PC-3 (cell line): ENCODE results near the gene VDAC1. TPM values are rescaled to one million over a fixed set of nuclear protein-coding genes. Genes with fewer than 3 reads are reported as not detected.

Experiments used
- ATAC-seq: fragments of 200-7000 bp; cut with Tn5 transposase; 2 replicates; pipeline ENCODE4 v1.9.1; 2020; ENCODE audit warnings: mild to moderate bottlenecking, moderate library complexity
- BruUV-seq: library from RNA; stranded (reverse); fragments of 400-500 nt; replicated peaks from 2 replicates; lab custom pipeline; 2021; lab: Mats Ljungman, UMichigan
- CTCF ChIA-PET: fragments of 300-600 bp; sonication (Branson Sonifier 250); formaldehyde crosslinking; loops from one replicate; lab custom pipeline; 2022; ENCODE audit warnings: antibody characterized with exemption; lab: Charles Lee
- POLR2A ChIA-PET: fragments of 300-600 bp; sonication (Branson Sonifier 250); formaldehyde crosslinking; loops from one replicate; lab custom pipeline; 2022; ENCODE audit warnings: antibody characterized with exemption; ENCODE audit not compliant: unreplicated experiment; lab: Charles Lee
- DNase-seq: peaks from one replicate; pipeline ENCODE4 v3.0.0-alpha.2; 2015
- H2AFZ ChIP-seq: fragments of 300-600 bp; sonication (generic); 2 replicates; pipeline ENCODE4 v1.6.0; 2016; ENCODE audit warnings: antibody characterized with exemption, low read length
- H3F3A ChIP-seq: fragments of 300-600 bp; sonication (generic); one replicate; pipeline ENCODE4 v1.6.0; 2017; ENCODE audit warnings: antibody characterized with exemption, low read length, control low read depth, mild to moderate bottlenecking; ENCODE audit not compliant: unreplicated experiment
- H3K27ac ChIP-seq: fragments of 300-600 bp; sonication (generic); 2 replicates; pipeline ENCODE4 v1.5.1; 2016; ENCODE audit warnings: mild to moderate bottlenecking, low read length
- H3K27me3 ChIP-seq: fragments of 300-600 bp; sonication (generic); 2 replicates; pipeline ENCODE4 v1.6.1; 2016; ENCODE audit warnings: low read length, mixed read lengths
- H3K36me3 ChIP-seq: fragments of 300-600 bp; sonication (generic); 2 replicates; pipeline ENCODE4 v1.6.1; 2016; ENCODE audit warnings: low read depth, mixed run types, low read length, mixed read lengths
- H3K4me1 ChIP-seq: fragments of 300-600 bp; sonication (generic); 2 replicates; pipeline ENCODE4 v1.5.1; 2016; ENCODE audit warnings: low read length; ENCODE audit not compliant: insufficient read depth
- H3K4me2 ChIP-seq: fragments of 300-600 bp; sonication (generic); 2 replicates; pipeline ENCODE4 v1.6.0; 2016; ENCODE audit warnings: low read length
- H3K4me3 ChIP-seq: fragments of 300-600 bp; sonication (generic); 2 replicates; pipeline ENCODE4 v1.5.1; 2016; ENCODE audit warnings: mild to moderate bottlenecking, low read length, mixed read lengths
- H3K79me2 ChIP-seq: fragments of 300-600 bp; sonication (generic); 2 replicates; pipeline ENCODE4 v1.6.1; 2017; ENCODE audit warnings: low read length, mixed read lengths
- H3K9ac ChIP-seq: fragments of 300-600 bp; sonication (generic); 2 replicates; pipeline ENCODE4 v1.6.0; 2016; ENCODE audit warnings: mild to moderate bottlenecking, low read length
- H3K9me2 ChIP-seq: fragments of 300-600 bp; sonication (generic); replicated peaks from 2 replicates; pipeline ENCODE4 v1.6.1; 2016; ENCODE audit warnings: mixed run types, low read length, mixed read lengths
- H3K9me3 ChIP-seq: fragments of 300-600 bp; sonication (generic); 2 replicates; pipeline ENCODE4 v1.6.1; 2016; ENCODE audit warnings: low read length, mixed read lengths
- H4K20me1 ChIP-seq: fragments of 300-600 bp; sonication (generic); 2 replicates; pipeline ENCODE4 v1.6.1; 2016; ENCODE audit warnings: low read length, mixed read lengths
- EZH2 ChIP-seq: fragments of 300-600 bp; sonication (generic); IDR thresholded peaks from one replicate; pipeline ENCODE4 v1.6.1; 2017; ENCODE audit warnings: antibody characterized with exemption, mild to moderate bottlenecking, low read length; ENCODE audit not compliant: unreplicated experiment
- EZH2phosphoT487 ChIP-seq: fragments of 300-600 bp; sonication (generic); IDR thresholded peaks from 2 replicates; pipeline ENCODE4 v1.6.1; 2018; ENCODE audit warnings: mild to moderate bottlenecking, antibody characterized with exemption, low read length, borderline replicate concordance
- intact Hi-C: fragments of 100-400 bp; cut with micrococcal nuclease; formaldehyde crosslinking; loops from 2 replicates; pipeline ENCODE4 v1.9.0; 2023
- total RNA-seq: library from RNA; depleted of rRNA; stranded (reverse); fragments of >200 nt; gene quantifications from 2 replicates; pipeline ENCODE4 v1.2.3, GENCODE V29; 2014
- TF ChIP-seq, protein P1 (sequence below): fragments of 300-600 bp; sonication (generic); conservative IDR thresholded peaks from 2 replicates; pipeline ENCODE4 v1.5.1; 2017; ENCODE audit warnings: antibody characterized with exemption, low read depth, mild to moderate bottlenecking, low read length

VDAC1 gene
- total RNA-seq, 1 experiment from 2014 or later = 220 TPM

DNA sequence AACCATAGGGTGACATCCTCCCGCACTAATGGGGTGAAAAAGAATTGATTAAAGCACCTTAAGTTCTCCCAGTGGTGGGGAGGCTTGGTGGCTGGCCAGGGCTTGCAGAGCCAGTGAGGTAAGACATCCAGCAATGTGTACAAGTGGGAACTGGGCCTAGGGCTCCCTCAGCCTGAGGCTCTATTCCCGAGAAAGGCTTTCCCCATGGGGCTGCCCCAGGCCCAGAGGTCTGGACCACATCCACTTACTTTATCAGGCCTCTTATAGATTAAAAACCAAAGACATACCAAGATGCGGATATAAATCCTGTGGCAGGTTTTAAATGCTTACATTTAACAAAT lies 71.6 kb downstream of the VDAC1 start:
- ChIA-PET CTCF (no interaction called here), POLR2A (no interaction called here)
- Histone ChIP-seq H3F3A (no peaks in the 10 kb centered on the region), H3K9ac (no peak overlapping the region), H3K36me3 (no peaks in the 10 kb centered on the region), H3K79me2 (no peaks in the 10 kb centered on the region), H3K4me1 (no peaks in the 10 kb centered on the region), H3K4me3 (no peak overlapping the region), H3K4me2 (no peak overlapping the region), H4K20me1 (no peaks in the 10 kb centered on the region), H3K9me2 (no peaks in the 10 kb centered on the region), H3K27me3 (no peaks in the 10 kb centered on the region), H2AFZ (no peak overlapping the region), H3K27ac (no peak overlapping the region), H3K9me3 (no peaks in the 10 kb centered on the region)
- no TSS peak for BruUV-seq
- TF ChIP-seq EZH2 (no peak), EZH2phosphoT487 (no peak)
- TF ChIP-seq, protein P1, sequence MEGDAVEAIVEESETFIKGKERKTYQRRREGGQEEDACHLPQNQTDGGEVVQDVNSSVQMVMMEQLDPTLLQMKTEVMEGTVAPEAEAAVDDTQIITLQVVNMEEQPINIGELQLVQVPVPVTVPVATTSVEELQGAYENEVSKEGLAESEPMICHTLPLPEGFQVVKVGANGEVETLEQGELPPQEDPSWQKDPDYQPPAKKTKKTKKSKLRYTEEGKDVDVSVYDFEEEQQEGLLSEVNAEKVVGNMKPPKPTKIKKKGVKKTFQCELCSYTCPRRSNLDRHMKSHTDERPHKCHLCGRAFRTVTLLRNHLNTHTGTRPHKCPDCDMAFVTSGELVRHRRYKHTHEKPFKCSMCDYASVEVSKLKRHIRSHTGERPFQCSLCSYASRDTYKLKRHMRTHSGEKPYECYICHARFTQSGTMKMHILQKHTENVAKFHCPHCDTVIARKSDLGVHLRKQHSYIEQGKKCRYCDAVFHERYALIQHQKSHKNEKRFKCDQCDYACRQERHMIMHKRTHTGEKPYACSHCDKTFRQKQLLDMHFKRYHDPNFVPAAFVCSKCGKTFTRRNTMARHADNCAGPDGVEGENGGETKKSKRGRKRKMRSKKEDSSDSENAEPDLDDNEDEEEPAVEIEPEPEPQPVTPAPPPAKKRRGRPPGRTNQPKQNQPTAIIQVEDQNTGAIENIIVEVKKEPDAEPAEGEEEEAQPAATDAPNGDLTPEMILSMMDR = no peak
- intact Hi-C loops = no loop called here
- DNase-seq (no peak), ATAC-seq (no peak)

DNA sequence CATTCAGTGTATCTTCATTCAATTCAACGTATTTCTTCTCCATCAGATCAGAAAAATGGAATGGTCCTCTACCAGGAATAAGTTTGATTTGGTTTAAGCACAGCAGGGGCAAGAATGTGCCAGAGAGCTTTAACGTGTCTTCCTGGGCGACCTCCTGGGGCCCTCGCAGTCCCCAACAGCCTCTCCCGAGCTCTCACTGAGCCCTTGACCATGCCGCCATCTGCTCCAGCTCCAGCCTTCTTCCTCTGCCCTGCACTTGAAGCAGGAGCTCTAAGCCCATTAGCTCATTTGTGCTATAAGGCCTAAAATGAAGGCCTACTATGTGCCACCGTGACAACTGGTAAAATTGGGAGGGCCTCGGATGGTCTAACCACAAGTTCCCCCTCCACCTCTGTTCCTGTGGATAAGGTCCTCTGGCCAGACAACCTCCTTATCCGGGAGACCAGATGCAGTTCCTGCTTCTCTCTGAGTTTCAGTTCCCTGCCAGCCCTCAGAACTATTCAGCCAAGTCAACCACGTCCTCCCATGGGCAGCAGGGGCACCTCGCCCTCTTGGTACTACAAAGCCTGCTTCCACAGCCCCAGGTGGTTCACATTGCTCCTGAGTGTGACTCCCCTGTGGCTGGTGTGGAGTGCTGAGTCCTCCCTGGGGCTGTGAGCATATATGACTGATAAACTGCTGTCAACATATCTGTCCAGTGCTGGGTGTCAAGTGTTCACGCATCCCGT lies 72.2 kb downstream of the VDAC1 start:
- Histone ChIP-seq H2AFZ (no peak overlapping the region), H3K79me2 (no peaks in the 10 kb centered on the region), H3K27ac (no peak overlapping the region), H3K4me2 (no peak overlapping the region), H3K9me3 (no peaks in the 10 kb centered on the region), H3K27me3 (no peaks in the 10 kb centered on the region), H3K4me3 (no peak overlapping the region), H3K4me1 (peaks cover under 1% of the 10 kb centered on the region; the same call in 1 of the 2 replicates), H3K36me3 (no peaks in the 10 kb centered on the region), H3F3A (no peaks in the 10 kb centered on the region), H3K9me2 (no peaks in the 10 kb centered on the region), H3K9ac (no peak overlapping the region), H4K20me1 (no peaks in the 10 kb centered on the region)
- DNase-seq (no peak), ATAC-seq (no peak)
- ChIA-PET CTCF (no interaction called here), POLR2A (no interaction called here)
- TF ChIP-seq EZH2phosphoT487 (no peak), EZH2 (no peak)
- TF ChIP-seq, protein P1 = no peak
- intact Hi-C loops = no loop called here
- BruUV-seq = no TSS peak

DNA sequence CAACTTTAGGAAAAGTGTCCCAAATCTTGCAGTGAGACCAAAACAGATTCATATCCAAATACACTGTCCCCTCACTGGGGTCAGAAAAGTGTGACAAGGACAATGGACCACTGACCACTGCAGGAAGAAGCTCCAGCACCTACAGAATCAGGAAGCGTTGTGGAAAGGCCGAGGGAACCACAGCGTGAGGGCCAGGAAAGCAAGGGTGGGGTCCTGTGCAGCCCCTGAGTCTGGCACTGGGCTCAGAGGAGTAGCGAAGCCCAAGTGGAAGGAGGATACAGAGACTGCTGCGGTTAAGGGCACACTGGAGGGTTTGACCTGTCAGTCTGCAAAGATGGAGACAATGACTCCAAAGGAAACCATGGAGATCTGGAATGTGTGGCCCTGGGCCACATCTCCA lies 73.2 kb downstream of the VDAC1 start:
- Histone ChIP-seq H3K27ac (no peak overlapping the region), H2AFZ (no peak overlapping the region), H3K27me3 (no peaks in the 10 kb centered on the region), H3K4me1 (peaks cover 9% of the 10 kb centered on the region), H3K79me2 (no peaks in the 10 kb centered on the region), H3K9me2 (no peaks in the 10 kb centered on the region), H3K9me3 (no peaks in the 10 kb centered on the region), H3K4me3 (no peak overlapping the region), H3K36me3 (no peaks in the 10 kb centered on the region), H4K20me1 (no peaks in the 10 kb centered on the region), H3K4me2 (no peak overlapping the region), H3F3A (no peaks in the 10 kb centered on the region), H3K9ac (no peak overlapping the region)
- DNase-seq (no peak), ATAC-seq (no peak)
- intact Hi-C loops = no loop called here
- CTCF ChIA-PET = no interaction called here
- BruUV-seq = no TSS peak
- TF ChIP-seq, protein P1 = no peak
- TF ChIP-seq EZH2phosphoT487 = no peak
- no peak for TF ChIP-seq EZH2
- POLR2A ChIA-PET = no interaction called here
